ENCODE measurements around the gene ARHGEF10L. TPM values are rescaled to one million over a fixed set of nuclear protein-coding genes. Genes with fewer than 3 reads are reported as not detected.

ARHGEF10L gene
- total and polyA plus RNA-seq, 8 donors: 16.8 to 39.6 (median 21.1) TPM

DNA sequence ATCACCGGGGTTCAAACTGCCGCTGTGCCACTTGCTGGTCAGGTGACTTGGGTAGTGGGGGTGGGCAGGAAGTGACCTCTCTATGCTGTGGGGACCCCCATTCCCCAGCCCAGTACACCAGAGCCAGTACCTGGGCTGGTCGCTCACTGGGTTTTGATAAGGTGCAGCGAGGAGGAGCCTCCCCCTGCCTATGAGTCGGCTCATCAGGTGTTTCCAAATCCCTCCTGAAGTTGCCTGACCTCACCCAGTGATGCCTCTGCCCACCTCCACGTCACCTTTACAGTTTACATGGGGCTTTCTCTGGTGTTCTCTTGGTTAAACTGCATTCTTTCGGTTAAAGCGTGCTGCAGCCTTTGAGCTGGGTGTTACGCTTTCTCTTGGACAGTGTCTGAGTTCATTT lies 58.2 kb downstream of the ARHGEF10L start:
- no peak for DNase-seq
- intact Hi-C loops (cut with DNase I): no loop called here
- no peak overlapping the region for H3K27ac ChIP-seq
- H3K27me3 ChIP-seq: no peaks in the 10 kb centered on the region
- H3K9me3 ChIP-seq: no peaks in the 10 kb centered on the region
- peak; percentile 21 for ATAC-seq
- H3K4me3 ChIP-seq: no peak overlapping the region
- H3K36me3 ChIP-seq: no peaks in the 10 kb centered on the region
- peaks cover 0 to 10% of the 10 kb centered on the region in 2 donors for H3K4me1 ChIP-seq
- TF ChIP-seq, protein P1, sequence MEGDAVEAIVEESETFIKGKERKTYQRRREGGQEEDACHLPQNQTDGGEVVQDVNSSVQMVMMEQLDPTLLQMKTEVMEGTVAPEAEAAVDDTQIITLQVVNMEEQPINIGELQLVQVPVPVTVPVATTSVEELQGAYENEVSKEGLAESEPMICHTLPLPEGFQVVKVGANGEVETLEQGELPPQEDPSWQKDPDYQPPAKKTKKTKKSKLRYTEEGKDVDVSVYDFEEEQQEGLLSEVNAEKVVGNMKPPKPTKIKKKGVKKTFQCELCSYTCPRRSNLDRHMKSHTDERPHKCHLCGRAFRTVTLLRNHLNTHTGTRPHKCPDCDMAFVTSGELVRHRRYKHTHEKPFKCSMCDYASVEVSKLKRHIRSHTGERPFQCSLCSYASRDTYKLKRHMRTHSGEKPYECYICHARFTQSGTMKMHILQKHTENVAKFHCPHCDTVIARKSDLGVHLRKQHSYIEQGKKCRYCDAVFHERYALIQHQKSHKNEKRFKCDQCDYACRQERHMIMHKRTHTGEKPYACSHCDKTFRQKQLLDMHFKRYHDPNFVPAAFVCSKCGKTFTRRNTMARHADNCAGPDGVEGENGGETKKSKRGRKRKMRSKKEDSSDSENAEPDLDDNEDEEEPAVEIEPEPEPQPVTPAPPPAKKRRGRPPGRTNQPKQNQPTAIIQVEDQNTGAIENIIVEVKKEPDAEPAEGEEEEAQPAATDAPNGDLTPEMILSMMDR (IDR thresholded peaks at IDR 0.05): no peak

DNA sequence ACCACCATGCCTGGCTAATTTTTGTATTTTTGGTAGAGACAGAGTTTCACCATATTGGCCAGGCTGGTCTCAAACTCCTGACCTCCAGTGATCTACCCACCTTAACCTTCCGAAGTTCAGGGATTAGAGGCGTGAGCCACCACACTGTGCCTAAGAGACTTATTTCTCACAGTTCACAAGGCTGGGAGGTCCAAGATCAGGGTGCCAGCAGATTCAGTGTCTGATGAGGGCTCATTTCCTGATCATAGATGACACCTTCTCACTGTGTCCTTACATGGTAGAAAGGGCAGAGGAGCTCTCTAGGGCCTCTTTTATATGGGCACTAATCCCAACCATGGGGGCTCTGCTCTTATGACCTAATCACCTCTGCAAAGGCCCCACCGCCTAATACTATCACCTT lies 58.8 kb downstream of the ARHGEF10L start:
- Histone ChIP-seq H3K4me3 (no peak overlapping the region), H3K36me3 (no peaks in the 10 kb centered on the region), H3K4me1 (peaks cover 0 to 10% of the 10 kb centered on the region in 2 donors), H3K27ac (no peak overlapping the region), H3K9me3 (no peaks in the 10 kb centered on the region), H3K27me3 (peaks cover 0 to 5% of the 10 kb centered on the region in 2 donors)
- TF ChIP-seq, protein P1 (IDR thresholded peaks at IDR 0.05): no peak
- no peak for ATAC-seq
- intact Hi-C loops (cut with DNase I): no loop called here
- DNase-seq: no peak

DNA sequence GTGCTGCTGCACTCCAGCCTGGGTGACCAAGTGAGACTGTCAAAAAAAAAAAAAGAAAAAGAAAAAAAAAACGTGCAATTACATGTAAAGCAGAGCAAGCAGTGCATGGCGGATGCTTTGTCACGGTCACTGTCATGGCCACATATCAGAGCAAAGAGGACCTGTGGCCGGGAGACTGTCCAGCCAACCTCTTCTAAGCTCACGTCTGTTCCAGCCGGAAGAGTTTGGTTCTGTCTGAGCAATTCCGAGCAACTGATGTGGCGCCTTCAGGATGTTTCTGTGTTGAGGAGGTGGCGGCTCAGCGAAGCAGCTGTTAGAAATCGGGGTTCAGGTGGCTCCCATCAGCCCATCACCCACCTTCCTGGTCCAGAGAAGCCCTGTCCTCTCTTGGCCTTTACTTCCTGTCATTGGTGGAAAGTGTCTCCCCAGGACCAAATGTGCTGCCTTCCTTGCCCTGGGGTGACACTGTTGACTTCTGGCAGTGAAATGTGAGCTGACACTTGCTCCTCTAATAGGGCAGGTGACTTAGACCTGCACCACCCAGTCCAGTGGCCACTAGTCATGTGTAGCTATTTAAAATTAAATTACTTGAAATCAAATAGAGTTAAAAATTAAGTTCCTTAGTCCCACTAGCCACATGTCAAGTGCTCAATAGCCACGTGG lies 59.9 kb downstream of the ARHGEF10L start:
- ATAC-seq (no peak), DNase-seq (no peak)
- TF ChIP-seq, protein P1 (IDR thresholded peaks at IDR 0.05): no peak
- peaks cover 0 to 10% of the 10 kb centered on the region in 2 donors for H3K27me3 ChIP-seq
- no peak overlapping the region for H3K27ac ChIP-seq
- H3K36me3 ChIP-seq: no peaks in the 10 kb centered on the region
- H3K9me3 ChIP-seq: no peaks in the 10 kb centered on the region
- no peak overlapping the region for H3K4me3 ChIP-seq
- intact Hi-C loops (cut with DNase I): no loop called here
- H3K4me1 ChIP-seq: peaks cover 0 to 10% of the 10 kb centered on the region in 2 donors

DNA sequence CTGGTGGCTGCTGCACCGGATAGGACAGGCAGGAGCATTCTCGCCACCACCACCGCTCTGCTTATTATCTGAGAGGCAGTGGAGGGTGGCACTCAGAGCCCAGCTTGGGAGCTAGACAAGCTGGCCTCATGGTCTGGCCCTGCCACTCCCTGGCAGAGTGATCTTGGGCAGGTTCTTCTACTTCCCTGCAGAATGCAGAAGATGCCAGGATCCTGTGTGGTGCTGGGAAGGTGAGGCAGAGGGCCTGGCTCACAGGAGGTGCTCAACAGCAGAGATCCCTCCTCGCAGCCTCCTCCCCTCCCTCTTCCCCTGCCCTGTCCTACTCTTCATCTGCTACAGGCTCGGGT lies 60.4 kb downstream of the ARHGEF10L start:
- peaks cover 0 to 10% of the 10 kb centered on the region in 2 donors for H3K4me1 ChIP-seq
- no peak overlapping the region for H3K27ac ChIP-seq
- no peaks in the 10 kb centered on the region for H3K9me3 ChIP-seq
- H3K27me3 ChIP-seq: peaks cover 0 to 10% of the 10 kb centered on the region in 2 donors
- TF ChIP-seq, protein P1 (IDR thresholded peaks at IDR 0.05): no peak
- no peaks in the 10 kb centered on the region for H3K36me3 ChIP-seq
- peak; percentile 51 for ATAC-seq
- DNase-seq: peak in 1 of 4 donors; percentile 68
- intact Hi-C loops (cut with DNase I): no loop called here
- H3K4me3 ChIP-seq: no peak overlapping the region

DNA sequence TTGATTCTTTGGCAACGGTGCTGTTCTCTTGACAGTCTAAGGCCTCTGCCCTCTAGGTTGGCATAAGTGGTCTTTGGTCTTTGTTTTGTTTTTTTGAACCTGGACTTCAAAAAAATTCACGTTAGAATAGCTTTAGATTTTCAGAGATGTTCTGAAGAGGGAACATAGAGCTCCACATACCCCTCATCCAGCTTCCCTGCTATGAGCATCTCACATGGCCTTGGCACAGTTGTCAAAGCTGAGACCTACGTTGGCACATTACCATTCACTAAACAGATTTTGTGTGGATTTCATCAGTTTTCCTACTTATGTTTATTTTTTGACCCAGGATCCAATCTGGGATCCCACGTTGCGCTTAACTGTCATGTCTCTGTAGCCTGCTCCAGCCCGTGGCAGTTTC lies 60.8 kb downstream of the ARHGEF10L start:
- no peak overlapping the region for H3K27ac ChIP-seq
- no peaks in the 10 kb centered on the region for H3K36me3 ChIP-seq
- H3K4me1 ChIP-seq: peaks cover 0 to 8% of the 10 kb centered on the region in 2 donors
- intact Hi-C loops (cut with DNase I): no loop called here
- H3K4me3 ChIP-seq: no peak overlapping the region
- ATAC-seq (no peak), DNase-seq (no peak)
- TF ChIP-seq, protein P1 (IDR thresholded peaks at IDR 0.05): no peak
- H3K9me3 ChIP-seq: no peaks in the 10 kb centered on the region
- H3K27me3 ChIP-seq: peaks cover 0 to 10% of the 10 kb centered on the region in 2 donors
